HG03095 (cell line): ENCODE results near the gene SMARCA2.
A peak's percentile ranks its signal among the peaks of the same experiment; 100 is the strongest.

ENCODE experiments used
- ATAC-seq: cut with Tn5 transposase; IDR thresholded peaks from one replicate; pipeline ENCODE4 v1.9.1; 2021; ENCODE audit warnings: moderate library complexity; ENCODE audit not compliant: unreplicated experiment

SMARCA2 gene

GRCh38 chr9:2236850-2237249, 221.7 kb downstream of the SMARCA2 start:
- no peak for ATAC-seq

- no peak for ATAC-seq
These were observed 226.3 kb downstream of the SMARCA2 start for GRCh38 chr9:2241461-2241835.

- ATAC-seq = peak; percentile 92
These were observed 226.9 kb downstream of the SMARCA2 start for GRCh38 chr9:2241836-2242741.

- no peak for ATAC-seq
These were observed 227.7 kb downstream of the SMARCA2 start for GRCh38 chr9:2242831-2243330.
